ENCODE measurements around the gene GPR22.

DNA sequence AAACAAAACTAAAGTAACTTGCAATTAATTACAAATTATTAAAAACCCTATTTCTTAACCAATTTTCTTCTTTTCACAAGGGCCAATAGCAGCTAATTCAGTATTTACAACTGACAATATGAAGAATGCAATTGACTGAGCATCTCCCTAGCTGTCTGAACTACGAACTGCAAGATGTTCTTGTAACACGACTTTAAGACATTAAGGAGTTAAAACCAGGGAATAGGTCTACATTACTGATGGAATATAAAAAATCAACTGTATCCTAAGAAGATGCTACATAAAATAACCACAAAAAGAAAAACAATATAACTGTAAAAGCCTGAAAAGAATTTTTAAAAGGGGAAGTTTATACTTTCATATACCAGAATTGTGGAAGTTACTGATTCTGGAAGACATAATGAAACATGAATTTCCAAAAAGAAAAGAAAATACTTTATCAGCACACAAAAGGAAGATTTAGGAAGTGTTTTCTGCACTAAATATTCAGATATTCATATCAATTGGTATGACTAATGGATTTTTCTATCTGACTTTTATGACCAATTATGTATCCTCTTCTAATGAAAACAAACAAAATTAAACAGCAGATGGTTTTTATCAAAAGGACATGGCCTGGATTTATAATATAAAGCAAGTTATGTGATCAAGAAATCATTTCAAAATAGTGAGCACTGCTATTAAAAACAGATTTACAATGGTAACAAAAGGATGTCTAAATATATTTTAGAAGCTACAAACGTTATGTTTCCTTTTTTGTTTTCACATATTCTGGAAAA lies 1.6 kb downstream of the GPR22 start:
- TF ChIP-seq, protein P1, sequence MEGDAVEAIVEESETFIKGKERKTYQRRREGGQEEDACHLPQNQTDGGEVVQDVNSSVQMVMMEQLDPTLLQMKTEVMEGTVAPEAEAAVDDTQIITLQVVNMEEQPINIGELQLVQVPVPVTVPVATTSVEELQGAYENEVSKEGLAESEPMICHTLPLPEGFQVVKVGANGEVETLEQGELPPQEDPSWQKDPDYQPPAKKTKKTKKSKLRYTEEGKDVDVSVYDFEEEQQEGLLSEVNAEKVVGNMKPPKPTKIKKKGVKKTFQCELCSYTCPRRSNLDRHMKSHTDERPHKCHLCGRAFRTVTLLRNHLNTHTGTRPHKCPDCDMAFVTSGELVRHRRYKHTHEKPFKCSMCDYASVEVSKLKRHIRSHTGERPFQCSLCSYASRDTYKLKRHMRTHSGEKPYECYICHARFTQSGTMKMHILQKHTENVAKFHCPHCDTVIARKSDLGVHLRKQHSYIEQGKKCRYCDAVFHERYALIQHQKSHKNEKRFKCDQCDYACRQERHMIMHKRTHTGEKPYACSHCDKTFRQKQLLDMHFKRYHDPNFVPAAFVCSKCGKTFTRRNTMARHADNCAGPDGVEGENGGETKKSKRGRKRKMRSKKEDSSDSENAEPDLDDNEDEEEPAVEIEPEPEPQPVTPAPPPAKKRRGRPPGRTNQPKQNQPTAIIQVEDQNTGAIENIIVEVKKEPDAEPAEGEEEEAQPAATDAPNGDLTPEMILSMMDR (IDR thresholded peaks at IDR 0.05) = no peak
- TF ChIP-seq POLR2A (IDR thresholded peaks at IDR 0.05) = no peak
